Stimulated activated CD8-positive, alpha-beta memory T cell treated with anti-CD3 and anti-CD28 coated beads, Interleukin-15, amount 100 ng/mL, for 24 hours (primary cell): ENCODE data around the gene PBX1.
"Not testable (repeated sequence)": the region's sequence is repeated elsewhere in the genome, so short reads cannot be mapped to it uniquely, and the experiment has no call there.

Experiments used
- DNase-seq: peaks from one replicate; pipeline ENCODE4 v3.0.0-alpha.2; 2020; ENCODE audit warnings: low read depth

Gene PBX1

GRCh38 chr1:164644268-164644667 is 85.3 kb downstream of the PBX1 start:
- DNase-seq, result no peak

- no peak for DNase-seq
Observed at GRCh38 chr1:164644774-164645644, 86.0 kb downstream of the PBX1 start.

- no peak for DNase-seq
Observed at GRCh38 chr1:164645921-164646320, 86.9 kb downstream of the PBX1 start.

GRCh38 chr1:164647211-164647610 is 88.2 kb downstream of the PBX1 start:
- no peak for DNase-seq

- no peak for DNase-seq
Observed at GRCh38 chr1:164648636-164649035, 89.7 kb downstream of the PBX1 start.

- no peak for DNase-seq
Observed at GRCh38 chr1:164649146-164649545, 90.2 kb downstream of the PBX1 start.

- no peak for DNase-seq
Observed at GRCh38 chr1:164650531-164650930, 91.5 kb downstream of the PBX1 start.

- no peak for DNase-seq
Observed at GRCh38 chr1:164651351-164651951, 92.5 kb downstream of the PBX1 start.

- DNase-seq, result not testable (repeated sequence)
Observed at GRCh38 chr1:164652969-164653368, 94.0 kb downstream of the PBX1 start.

GRCh38 chr1:164653705-164654104 is 94.7 kb downstream of the PBX1 start:
- DNase-seq, result no peak

GRCh38 chr1:164654200-164654599 is 95.2 kb downstream of the PBX1 start:
- DNase-seq, result no peak

GRCh38 chr1:164658864-164659263 is 99.9 kb downstream of the PBX1 start:
- DNase-seq, result no peak

GRCh38 chr1:164659621-164660411 is 100.8 kb downstream of the PBX1 start:
- DNase-seq, result no peak

GRCh38 chr1:164660412-164660772 is 101.4 kb downstream of the PBX1 start:
- no peak for DNase-seq

GRCh38 chr1:164660775-164661174 is 101.8 kb downstream of the PBX1 start:
- no peak for DNase-seq

GRCh38 chr1:164662462-164662861 is 103.5 kb downstream of the PBX1 start:
- DNase-seq, result no peak

- no peak for DNase-seq
Observed at GRCh38 chr1:164662955-164663354, 104.0 kb downstream of the PBX1 start.

GRCh38 chr1:164664127-164664526 is 105.1 kb downstream of the PBX1 start:
- no peak for DNase-seq

GRCh38 chr1:164667001-164667400 is 108.0 kb downstream of the PBX1 start:
- DNase-seq, result no peak

GRCh38 chr1:164667600-164667999 is 108.6 kb downstream of the PBX1 start:
- DNase-seq, result no peak

- DNase-seq, result no peak
Observed at GRCh38 chr1:164668491-164669400, 109.8 kb downstream of the PBX1 start.

- DNase-seq, result no peak
Observed at GRCh38 chr1:164670026-164670425, 111.0 kb downstream of the PBX1 start.
